ENCODE measurements around the gene C4orf36. TPM values are rescaled to one million over a fixed set of nuclear protein-coding genes. Genes with fewer than 3 reads are reported as not detected.

The C4orf36 gene
- total RNA-seq, 1 donor from 2014 or later: 1.6 TPM

GRCh38 chr4:86855572-86855971 lies 36.6 kb downstream of the C4orf36 start:
- DNase-seq: no peak

GRCh38 chr4:86853209-86853608 lies 39.0 kb downstream of the C4orf36 start:
- no peak for DNase-seq

GRCh38 chr4:86848732-86849619 lies 43.2 kb downstream of the C4orf36 start, which contains the start of gene SLC10A6:
TSS of gene SLC10A6 (minus strand) at chr4:86849384. CDS start at chr4:86849115, 269 bp downstream.
- DNase-seq: no peak

- no peak for DNase-seq
Observed at GRCh38 chr4:86848136-86848535, 44.1 kb downstream of the C4orf36 start.

GRCh38 chr4:86847571-86847970 lies 44.7 kb downstream of the C4orf36 start:
- DNase-seq: no peak

- DNase-seq: no peak
Observed at GRCh38 chr4:86846921-86847320, 45.3 kb downstream of the C4orf36 start.

GRCh38 chr4:86845593-86845992 lies 46.6 kb downstream of the C4orf36 start:
- no peak for DNase-seq

GRCh38 chr4:86841309-86841708 lies 50.9 kb downstream of the C4orf36 start:
- no peak for DNase-seq

- DNase-seq: no peak
Observed at GRCh38 chr4:86840858-86841257, 51.4 kb downstream of the C4orf36 start.

- DNase-seq: no peak
Observed at GRCh38 chr4:86837691-86838503, 54.3 kb downstream of the C4orf36 start.

GRCh38 chr4:86835677-86836076 lies 56.5 kb downstream of the C4orf36 start:
- DNase-seq: no peak

GRCh38 chr4:86834901-86835300 lies 57.3 kb downstream of the C4orf36 start:
- no peak for DNase-seq

GRCh38 chr4:86833615-86834014 lies 58.6 kb downstream of the C4orf36 start:
- no peak for DNase-seq

- DNase-seq: no peak
Observed at GRCh38 chr4:86831262-86832130, 60.7 kb downstream of the C4orf36 start.

Other genes with a start within 250 kb of the C4orf36 start
- gene SLC10A6, start 43.0 kb downstream of the C4orf36 start, total RNA-seq: not detected
- gene AFF1, start 42.6 kb upstream of the C4orf36 start, total RNA-seq: 5.8 TPM

Data from occipital lobe (tissue), 2 donors.